ENCODE measurements around the gene SHISA2.

GRCh38 chr13:26051657-26052311 lies at the start of gene SHISA2:
- no peak for TF ChIP-seq EZH2phosphoT487 (IDR thresholded peaks at IDR 0.05; ENCODE audit: insufficient read depth, low read depth)
- TF ChIP-seq EZH2 (IDR thresholded peaks at IDR 0.05; ENCODE audit: insufficient read depth, poor library complexity, severe bottlenecking): no peak
